Neuronal stem cell (in vitro differentiated cells): ENCODE results near the gene CLASRP.

Experiments used
- DNase-seq: peaks from one replicate; pipeline ENCODE4 v3.0.0-alpha.2; 2013; ENCODE audit warnings: low spot score
- H2AFZ ChIP-seq: one replicate; pipeline ENCODE4 v1.6.1; 2013; ENCODE audit warnings: mild to moderate bottlenecking, low read length, inconsistent platforms
- H2AK5ac ChIP-seq: 2 replicates; pipeline ENCODE4 v1.6.1; 2013; ENCODE audit warnings: low read depth, mild to moderate bottlenecking, inconsistent platforms, low read length, moderate library complexity, mixed read lengths
- H2BK120ac ChIP-seq: 2 replicates; pipeline ENCODE4 v1.6.1; 2013; ENCODE audit warnings: low read depth, mild to moderate bottlenecking, inconsistent platforms, low read length, moderate library complexity, mixed read lengths
- H2BK12ac ChIP-seq: one replicate; pipeline ENCODE4 v1.6.1; 2013; ENCODE audit warnings: low read length, inconsistent platforms
- H2BK15ac ChIP-seq: 2 replicates; pipeline ENCODE4 v1.6.1; 2013; ENCODE audit warnings: mild to moderate bottlenecking, low read length, inconsistent platforms, mixed read lengths
- H2BK5ac ChIP-seq: one replicate; pipeline ENCODE4 v1.6.1; 2013; ENCODE audit warnings: inconsistent platforms, mild to moderate bottlenecking, low read length, moderate library complexity
- H3K14ac ChIP-seq: one replicate; pipeline ENCODE4 v1.6.1; 2013; ENCODE audit warnings: low read length, inconsistent platforms
- H3K18ac ChIP-seq: 2 replicates; pipeline ENCODE4 v1.6.1; 2013; ENCODE audit warnings: low read length, inconsistent platforms
- H3K23ac ChIP-seq: 2 replicates; pipeline ENCODE4 v1.6.1; 2013; ENCODE audit warnings: low read depth, mild to moderate bottlenecking, mixed read lengths, low read length, inconsistent platforms; ENCODE audit not compliant: poor library complexity
- H3K27ac ChIP-seq: replicated peaks from 3 replicates; pipeline ENCODE4 v1.5.1; 2013; ENCODE audit warnings: low read length, inconsistent platforms
- H3K27me3 ChIP-seq, 3 experiments: 2 replicates each; pipeline ENCODE4 v1.6.1; 2013; ENCODE audit warnings: low read length in 3 of 3, mild to moderate bottlenecking in 2 of 3, inconsistent platforms in 1 of 3, low read depth in 1 of 3, mixed read lengths in 1 of 3, moderate library complexity in 1 of 3; ENCODE audit not compliant: control insufficient read depth in 3 of 3, insufficient read depth in 3 of 3
- H3K36me3 ChIP-seq, 2 donors: replicated peaks in 1 of 2; 2 replicates each; pipeline ENCODE4 v1.6.1; 2013; ENCODE audit warnings: low read length in 2 of 2; ENCODE audit not compliant: control insufficient read depth in 2 of 2, insufficient read depth in 2 of 2
- H3K4ac ChIP-seq: 2 replicates; pipeline ENCODE4 v1.6.1; 2013; ENCODE audit warnings: inconsistent platforms, mild to moderate bottlenecking, low read length, moderate library complexity
- H3K4me1 ChIP-seq, 2 donors: 1 replicate in 1 of 2; 2 replicates in 1 of 2; pipeline ENCODE4 v1.6.1; 2013; ENCODE audit warnings: low read length in 2 of 2, low read depth in 1 of 2; ENCODE audit not compliant: control insufficient read depth in 2 of 2, insufficient read depth in 1 of 2
- H3K4me2 ChIP-seq: one replicate; pipeline ENCODE4 v1.6.1; 2013; ENCODE audit warnings: mild to moderate bottlenecking, low read length, inconsistent platforms; ENCODE audit not compliant: insufficient read depth, poor library complexity, severe bottlenecking
- H3K4me3 ChIP-seq, 2 donors: 2 replicates each; pipeline ENCODE4 v1.5.1; 2013; ENCODE audit warnings: low read length in 2 of 2, mild to moderate bottlenecking in 2 of 2, inconsistent platforms in 1 of 2, moderate library complexity in 1 of 2
- H3K79me1 ChIP-seq: one replicate; pipeline ENCODE4 v1.6.1; 2013; ENCODE audit warnings: low read depth, mild to moderate bottlenecking, inconsistent platforms, low read length, moderate library complexity
- H3K9ac ChIP-seq: one replicate; pipeline ENCODE4 v1.6.1; 2013; ENCODE audit warnings: mild to moderate bottlenecking, low read depth, low read length, inconsistent platforms; ENCODE audit not compliant: poor library complexity
- H3K9me3 ChIP-seq, 2 donors: replicated peaks in 1 of 2; 2 replicates each; pipeline versions ENCODE3 to v1.6.1; 2013; ENCODE audit warnings: low read length in 2 of 2, mild to moderate bottlenecking in 2 of 2, inconsistent platforms in 1 of 2, low read depth in 1 of 2, mixed read lengths in 1 of 2, moderate library complexity in 1 of 2; ENCODE audit not compliant: control insufficient read depth in 2 of 2, insufficient read depth in 1 of 2
- H4K8ac ChIP-seq: one replicate; pipeline ENCODE4 v1.6.1; 2013; ENCODE audit warnings: low read depth, mild to moderate bottlenecking, inconsistent platforms, low read length, moderate library complexity
- H4K91ac ChIP-seq: one replicate; pipeline ENCODE4 v1.6.1; 2013; ENCODE audit warnings: low read length, low read depth, mild to moderate bottlenecking, inconsistent platforms; ENCODE audit not compliant: poor library complexity
- WGBS, 2 donors: extraction: QIAGEN DNeasy Blood & Tissue Kit; methylation state at CpG; one replicate each; pipeline ENCODE4 v1.1.7; 2013; ENCODE audit warnings: missing lambda C conversion rate in 2 of 2, mixed read lengths in 1 of 2; ENCODE audit not compliant: insufficient read length in 2 of 2, insufficient replicate concordance in 1 of 2; ENCODE audit errors: extremely low coverage in 2 of 2; 5-methylcytosine and 5-hydroxymethylcytosine counted together

The CLASRP gene

DNA sequence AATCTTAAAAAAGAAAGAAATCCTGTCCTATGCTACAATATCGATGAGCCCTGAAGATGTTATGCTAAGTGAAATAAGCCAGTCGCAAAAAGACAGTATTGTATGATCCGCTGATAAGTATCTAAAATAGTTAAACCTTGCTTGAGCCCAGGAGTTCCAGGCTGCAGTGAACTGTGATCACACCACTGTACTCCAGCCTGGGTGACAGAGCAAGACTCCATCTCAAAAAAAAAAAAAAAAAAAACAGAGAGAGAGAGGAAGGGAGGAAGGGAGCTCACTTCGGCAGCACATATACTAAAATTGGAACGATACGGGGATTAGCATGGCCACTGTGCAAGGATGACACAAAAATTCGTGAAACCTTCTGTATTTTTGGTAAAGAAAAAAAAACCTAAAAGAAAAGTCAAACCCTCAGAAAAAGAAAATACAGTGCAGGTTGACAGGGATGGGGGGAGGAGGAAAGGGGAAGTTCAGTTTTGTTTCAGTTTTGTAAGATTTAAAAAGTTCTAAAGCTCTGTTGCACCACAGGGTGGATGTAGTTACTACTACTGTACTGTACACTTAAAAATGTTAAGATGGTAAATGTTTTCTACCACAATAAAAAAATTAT is 8.4 kb downstream of the CLASRP start:
- H3K4ac ChIP-seq: no peak overlapping the region
- H2BK5ac ChIP-seq: no peak overlapping the region
- no peak overlapping the region for H3K23ac ChIP-seq
- H3K27me3 ChIP-seq: no peaks in the 10 kb centered on the region
- no peak overlapping the region for H3K27ac ChIP-seq
- H3K4me3 ChIP-seq: no peak overlapping the region
- no peak overlapping the region for H2BK120ac ChIP-seq
- no peak overlapping the region for H2AK5ac ChIP-seq
- H3K18ac ChIP-seq: no peak overlapping the region
- H3K4me2 ChIP-seq: no peak overlapping the region
- H2AFZ ChIP-seq: no peak overlapping the region
- no CpG with 5 or more reads among the region's 7 CpGs for WGBS, 2 donors
- H4K8ac ChIP-seq: no peak overlapping the region
- H3K14ac ChIP-seq: no peak overlapping the region
- no peak overlapping the region for H2BK12ac ChIP-seq
- H3K9ac ChIP-seq: no peak overlapping the region
- H2BK15ac ChIP-seq: no peak overlapping the region
- H3K36me3 ChIP-seq: peaks cover 22 to 71% of the 10 kb centered on the region in 2 donors
- H3K79me1 ChIP-seq: peaks cover 13% of the 10 kb centered on the region
- no peak for DNase-seq
- no peaks in the 10 kb centered on the region for H3K9me3 ChIP-seq
- no peak overlapping the region for H4K91ac ChIP-seq
- no peaks in the 10 kb centered on the region for H3K4me1 ChIP-seq

- H4K8ac ChIP-seq: no peak overlapping the region
- H2BK120ac ChIP-seq: no peak overlapping the region
- no peak overlapping the region for H2BK12ac ChIP-seq
- H3K79me1 ChIP-seq: peaks cover 13% of the 10 kb centered on the region
- no peak overlapping the region for H3K27ac ChIP-seq
- peaks cover 23 to 69% of the 10 kb centered on the region in 2 donors for H3K36me3 ChIP-seq
- H3K14ac ChIP-seq: no peak overlapping the region
- H3K27me3 ChIP-seq: no peaks in the 10 kb centered on the region
- H3K9me3 ChIP-seq: no peaks in the 10 kb centered on the region
- H3K23ac ChIP-seq: no peak overlapping the region
- H3K4me1 ChIP-seq: no peaks in the 10 kb centered on the region
- no peak overlapping the region for H2BK15ac ChIP-seq
- H3K4me3 ChIP-seq: no peak overlapping the region
- DNase-seq: no peak
- WGBS, 2 donors: no CpG with 5 or more reads among the region's 8 CpGs
- H2BK5ac ChIP-seq: no peak overlapping the region
- H3K4ac ChIP-seq: no peak overlapping the region
- H2AFZ ChIP-seq: no peak overlapping the region
- H3K9ac ChIP-seq: no peak overlapping the region
- no peak overlapping the region for H3K4me2 ChIP-seq
- no peak overlapping the region for H3K18ac ChIP-seq
- H4K91ac ChIP-seq: no peak overlapping the region
- no peak overlapping the region for H2AK5ac ChIP-seq
These were observed 10.4 kb downstream of the CLASRP start for GRCh38 chr19:45049073-45049736.

GRCh38 chr19:45050036-45050435 is 11.2 kb downstream of the CLASRP start:
- peaks cover 13% of the 10 kb centered on the region for H3K79me1 ChIP-seq
- no peak overlapping the region for H3K4me2 ChIP-seq
- no peak overlapping the region for H2BK15ac ChIP-seq
- no peak overlapping the region for H2AFZ ChIP-seq
- WGBS, 2 donors: no CpG with 5 or more reads among the region's 6 CpGs
- H3K18ac ChIP-seq: no peak overlapping the region
- H3K4me1 ChIP-seq: no peaks in the 10 kb centered on the region
- H2AK5ac ChIP-seq: no peak overlapping the region
- no peak overlapping the region for H3K14ac ChIP-seq
- no peak overlapping the region for H3K4ac ChIP-seq
- no peaks in the 10 kb centered on the region for H3K27me3 ChIP-seq
- H3K4me3 ChIP-seq: no peak overlapping the region
- peaks cover 22 to 69% of the 10 kb centered on the region in 2 donors for H3K36me3 ChIP-seq
- DNase-seq: no peak
- H3K27ac ChIP-seq: no peak overlapping the region
- no peak overlapping the region for H4K8ac ChIP-seq
- no peak overlapping the region for H2BK12ac ChIP-seq
- H3K9me3 ChIP-seq: no peaks in the 10 kb centered on the region
- no peak overlapping the region for H2BK5ac ChIP-seq
- H2BK120ac ChIP-seq: no peak overlapping the region
- H3K23ac ChIP-seq: no peak overlapping the region
- H3K9ac ChIP-seq: no peak overlapping the region
- H4K91ac ChIP-seq: no peak overlapping the region

DNA sequence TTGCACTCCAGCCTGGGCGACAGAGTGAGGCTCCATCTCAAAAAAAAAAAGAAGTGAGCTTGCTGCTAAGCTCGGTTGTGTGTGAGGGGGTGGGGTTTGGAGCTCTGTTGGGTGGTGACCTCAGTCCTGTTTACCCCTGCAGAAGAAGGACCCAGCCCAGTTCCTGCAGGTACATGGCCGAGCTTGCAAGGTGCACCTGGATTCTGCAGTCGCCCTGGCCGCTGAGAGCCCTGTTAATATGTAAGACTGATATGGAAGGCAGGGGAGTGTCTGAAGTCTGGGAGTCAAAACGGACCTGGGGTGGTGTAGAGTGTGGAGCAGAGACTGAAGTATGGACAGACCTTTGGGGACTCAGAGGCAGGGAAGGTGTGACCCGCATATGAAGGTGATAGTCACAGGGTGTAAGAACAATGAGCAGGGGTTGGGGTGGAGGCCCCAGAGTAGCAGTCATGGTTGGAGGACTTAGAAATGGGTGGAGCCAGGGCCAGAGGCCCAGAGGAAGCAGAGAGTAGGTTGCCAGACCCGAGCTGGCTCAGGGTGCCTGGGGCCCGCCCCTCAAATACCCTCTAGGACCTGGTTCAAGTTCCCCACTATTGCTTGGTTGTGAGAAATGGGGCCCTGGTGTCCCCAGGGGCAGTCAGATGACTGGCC is 13.2 kb downstream of the CLASRP start:
- H3K36me3 ChIP-seq: peaks cover 33 to 70% of the 10 kb centered on the region in 2 donors
- H2BK15ac ChIP-seq: no peak overlapping the region
- H2BK12ac ChIP-seq: no peak overlapping the region
- no peak overlapping the region for H3K27ac ChIP-seq
- H4K91ac ChIP-seq: no peak overlapping the region
- no peak overlapping the region for H2AK5ac ChIP-seq
- H3K4ac ChIP-seq: no peak overlapping the region
- H3K4me2 ChIP-seq: no peak overlapping the region
- no peak overlapping the region for H3K18ac ChIP-seq
- no peaks in the 10 kb centered on the region for H3K9me3 ChIP-seq
- peak overlapping the region in 1 of 2 donors; percentile 56 for H3K4me3 ChIP-seq
- H3K79me1 ChIP-seq: peaks cover 10% of the 10 kb centered on the region
- H3K23ac ChIP-seq: no peak overlapping the region
- H2AFZ ChIP-seq: no peak overlapping the region
- H2BK5ac ChIP-seq: no peak overlapping the region
- no peak overlapping the region for H2BK120ac ChIP-seq
- no peaks in the 10 kb centered on the region for H3K4me1 ChIP-seq
- no peaks in the 10 kb centered on the region for H3K27me3 ChIP-seq
- WGBS, 2 donors: no CpG with 5 or more reads among the region's 9 CpGs
- no peak for DNase-seq
- H3K14ac ChIP-seq: no peak overlapping the region
- no peak overlapping the region for H3K9ac ChIP-seq
- H4K8ac ChIP-seq: no peak overlapping the region
